Stimulated activated CD8-positive, alpha-beta memory T cell treated with anti-CD3 and anti-CD28 coated beads, Interleukin-15, amount 100 ng/mL, for 24 hours (primary cell): ENCODE measurements around the gene HSD17B14.
"Not testable (repeated sequence)": the region's sequence is repeated elsewhere in the genome, so short reads cannot be mapped to it uniquely, and the experiment has no call there.

Experiments used
- DNase-seq: peaks from one replicate; pipeline ENCODE4 v3.0.0-alpha.2; 2020; ENCODE audit warnings: low read depth

Gene HSD17B14

DNA sequence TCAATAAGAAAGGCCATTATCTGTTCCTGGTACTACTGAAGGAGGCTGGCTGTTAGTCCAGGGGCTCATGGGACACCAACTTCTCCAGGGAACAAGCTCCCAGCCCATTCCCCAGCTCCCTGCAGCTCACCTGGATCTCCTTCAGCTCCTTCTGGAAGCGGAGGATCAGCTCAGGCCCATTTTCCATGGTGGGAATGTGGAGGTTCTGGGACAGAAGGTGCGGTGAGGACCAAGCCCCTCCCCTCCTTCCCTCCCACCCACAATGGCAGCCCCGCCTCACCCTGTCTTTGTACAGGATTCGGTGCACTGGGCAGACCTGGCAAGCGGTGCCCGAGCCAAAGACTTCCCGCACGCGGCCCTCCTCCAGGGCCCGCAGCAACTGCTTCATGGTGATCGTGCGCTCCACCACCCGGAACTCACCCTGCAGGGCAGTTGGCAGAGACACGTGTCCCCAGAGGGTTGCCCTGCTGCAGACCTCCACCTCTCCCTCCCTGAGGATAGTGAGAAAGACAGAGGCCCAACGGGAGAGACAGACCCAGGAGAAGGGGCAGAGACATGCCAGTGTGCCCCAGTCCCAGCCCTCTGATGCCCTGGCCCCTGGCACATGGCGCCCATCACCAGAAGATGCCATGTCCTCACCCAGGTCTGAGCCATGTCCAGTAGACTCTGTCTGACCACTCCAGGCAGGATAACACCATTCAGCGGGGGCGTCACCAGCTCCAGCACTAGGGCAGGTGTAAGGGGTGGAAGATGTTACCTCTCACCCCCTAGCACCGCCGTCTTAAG is 39.8 kb downstream of the HSD17B14 start:
- no peak for DNase-seq

DNA sequence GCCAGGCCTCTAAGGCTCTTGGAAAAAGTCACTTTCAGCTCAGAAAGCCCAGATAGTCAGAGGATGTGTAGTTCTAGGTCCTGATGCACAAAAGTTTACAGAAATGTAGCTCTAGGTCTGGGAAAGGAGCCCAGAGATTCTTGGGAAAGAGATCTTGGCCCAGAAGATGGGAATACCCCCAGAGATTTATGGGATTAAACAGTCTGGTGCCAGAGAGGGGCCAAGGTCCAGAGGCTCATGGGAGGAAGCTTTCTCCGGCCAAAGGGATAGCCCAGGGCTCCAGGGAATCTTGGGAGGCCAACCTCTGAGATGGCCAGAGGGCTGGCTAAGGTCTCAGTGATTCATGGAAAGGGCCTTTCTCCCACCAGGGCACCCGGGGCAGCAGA is 40.6 kb downstream of the HSD17B14 start:
- no peak for DNase-seq

DNA sequence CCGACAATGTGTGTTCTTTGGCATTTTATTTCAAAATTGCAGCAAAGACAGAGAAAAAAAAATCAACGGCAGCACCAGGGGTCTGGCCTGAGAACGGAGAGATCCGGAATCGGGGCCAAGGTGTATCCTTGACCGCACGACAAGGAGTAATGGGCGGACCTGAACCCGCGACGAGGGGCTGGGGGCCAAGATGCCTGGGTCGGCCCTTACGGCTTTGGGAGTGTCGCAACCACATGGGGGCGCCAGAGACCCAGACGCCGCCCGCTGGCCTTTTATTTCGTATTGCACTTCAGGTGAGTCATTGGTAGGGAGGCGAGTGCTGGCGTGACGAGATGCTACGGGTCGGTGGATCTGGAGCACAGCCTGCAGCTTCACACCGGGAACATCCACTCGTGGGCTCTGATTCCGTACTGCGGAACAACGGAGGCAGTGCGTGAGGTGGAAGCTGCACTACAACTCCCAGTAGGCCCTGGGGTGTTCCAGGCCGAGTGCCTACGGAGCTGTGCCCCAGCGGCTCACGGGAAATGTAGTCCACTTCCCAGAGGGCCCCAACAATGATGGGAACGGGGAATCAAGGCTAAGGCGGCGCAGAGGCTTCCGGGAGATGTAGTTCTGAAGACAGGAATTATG is 41.1 kb downstream of the HSD17B14 start:
- DNase-seq: peak; percentile 74

DNA sequence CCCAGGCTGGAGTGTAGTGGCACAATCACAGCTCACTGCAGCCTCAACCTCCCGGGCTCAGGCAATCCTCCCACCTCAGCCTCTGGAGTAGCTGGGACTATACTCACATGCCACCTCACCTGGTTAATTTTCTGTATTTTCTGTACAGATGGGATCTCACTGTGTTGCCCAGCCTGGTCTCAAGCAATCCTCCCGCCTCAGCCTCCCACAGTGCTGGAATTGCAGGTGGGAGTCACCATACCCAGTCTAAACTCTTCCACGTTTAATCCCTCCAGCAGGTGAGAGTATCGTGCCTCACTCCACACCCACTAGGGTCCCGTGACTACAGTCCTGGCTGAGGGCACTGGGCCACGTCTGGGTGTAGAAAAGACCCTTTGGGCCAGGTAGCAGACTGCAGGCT is 42.0 kb downstream of the HSD17B14 start:
- no peak for DNase-seq

DNA sequence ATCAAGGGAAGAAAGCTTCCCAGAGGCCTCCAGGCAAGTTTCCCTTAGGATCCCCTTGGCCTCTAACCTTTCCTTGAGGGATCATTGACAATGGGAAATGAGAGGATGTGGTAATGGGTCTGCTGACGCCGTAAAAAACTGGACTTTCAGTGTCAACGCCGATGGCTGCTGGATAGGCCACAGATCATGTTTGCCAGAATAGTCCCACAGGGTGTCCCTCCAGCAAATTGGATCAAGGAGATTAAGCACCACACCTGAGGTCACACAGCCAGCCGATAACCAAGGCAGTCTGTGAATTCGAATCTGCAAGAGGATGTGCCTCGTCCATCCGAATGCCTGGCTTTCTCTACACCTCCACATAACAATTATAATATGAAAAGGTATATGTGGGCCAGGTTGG is 43.0 kb downstream of the HSD17B14 start:
- DNase-seq: no peak

DNA sequence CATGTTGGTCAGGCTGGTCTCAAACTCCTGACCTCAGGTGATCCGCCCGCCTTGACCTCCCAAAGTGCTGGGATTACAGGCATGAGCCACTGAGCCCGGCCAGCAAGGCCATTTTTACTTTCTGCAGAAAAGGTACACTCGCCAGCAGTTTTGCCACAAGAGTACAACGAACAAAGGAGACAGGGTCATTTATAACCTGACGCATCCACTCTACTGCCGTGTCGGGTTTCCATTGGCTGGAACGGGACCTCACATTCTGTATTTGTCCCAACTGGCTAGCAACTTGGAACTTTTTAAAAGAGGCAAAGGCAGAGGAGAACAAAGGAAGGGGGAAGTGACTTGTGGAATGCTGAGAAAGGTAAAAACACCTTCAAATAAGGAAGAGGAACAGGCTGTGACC is 49.0 kb downstream of the HSD17B14 start:
- DNase-seq: not testable (repeated sequence)

DNA sequence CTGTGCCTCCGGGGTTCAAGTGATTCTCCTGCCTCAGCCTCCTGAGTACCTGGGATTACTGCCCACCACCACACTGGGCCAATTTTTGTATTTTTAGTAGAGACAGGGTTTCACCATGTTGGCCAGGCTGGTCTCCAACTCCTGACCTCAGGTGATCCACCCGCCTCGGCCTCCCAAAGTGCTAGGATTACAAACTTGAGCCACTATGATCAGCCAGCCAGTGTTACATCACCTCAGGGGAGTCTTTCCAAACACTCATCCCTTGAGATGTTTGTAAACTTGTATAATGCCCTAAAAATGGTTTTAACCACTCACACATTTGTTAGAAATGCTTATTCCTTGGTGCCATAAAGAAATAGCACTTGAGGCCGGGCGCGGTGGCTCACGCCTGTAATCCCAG is 49.9 kb downstream of the HSD17B14 start:
- not testable (repeated sequence) for DNase-seq

DNA sequence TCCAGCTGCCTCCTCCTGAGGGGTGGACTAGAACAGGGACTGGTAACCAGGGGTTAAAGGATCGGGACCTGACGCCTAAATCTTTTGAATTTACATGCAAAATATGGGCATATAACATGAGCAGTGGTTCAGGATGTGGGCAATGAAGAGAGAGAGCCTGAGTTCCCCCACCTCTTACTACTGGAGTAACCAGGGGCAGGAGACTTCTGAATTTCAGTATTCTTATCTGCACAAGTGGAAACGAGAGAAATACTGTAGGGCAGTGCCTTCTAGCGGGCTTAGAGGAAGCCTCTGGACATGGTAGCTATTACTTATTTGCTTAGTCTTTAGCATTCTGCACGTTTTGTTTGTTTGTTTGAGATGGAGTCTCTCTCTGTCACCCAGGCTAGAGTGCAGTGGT is 51.8 kb downstream of the HSD17B14 start:
- DNase-seq: no peak

DNA sequence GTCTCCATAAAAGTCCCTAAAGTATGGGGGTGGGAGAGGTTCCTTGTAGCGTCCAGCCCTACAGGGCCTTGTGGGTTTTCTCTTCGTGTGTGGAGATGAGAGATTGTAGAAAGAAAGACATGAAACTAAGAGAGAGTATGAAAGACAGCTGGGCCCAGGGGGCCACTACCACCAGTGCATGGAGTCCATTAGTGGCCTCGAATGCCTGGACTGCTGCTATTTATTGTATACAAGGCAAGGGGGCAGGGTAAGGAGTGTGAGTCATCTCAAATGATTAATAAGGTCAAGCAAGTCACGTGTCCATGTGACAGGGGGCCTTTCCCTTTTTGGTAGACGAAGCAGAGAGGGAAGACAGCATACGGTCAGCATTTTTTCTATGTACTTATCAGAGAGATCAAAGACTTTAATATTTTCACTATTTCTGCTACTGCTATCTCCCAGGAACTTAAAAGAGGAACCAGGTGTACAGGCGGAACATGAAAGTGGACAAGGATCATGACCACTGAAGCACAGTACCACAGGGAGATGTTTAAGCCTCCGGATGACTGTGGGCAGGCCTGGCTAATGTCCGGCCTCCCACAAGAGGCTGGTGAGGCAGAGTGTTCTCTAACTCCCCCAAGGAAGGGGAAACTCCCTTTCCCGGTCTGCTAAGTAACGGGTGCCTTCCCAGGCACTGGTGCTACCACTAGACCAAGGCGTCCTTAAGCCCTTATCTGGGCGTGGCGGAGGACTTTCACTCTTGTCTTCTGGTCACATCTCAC is 55.5 kb downstream of the HSD17B14 start:
- no peak for DNase-seq

DNA sequence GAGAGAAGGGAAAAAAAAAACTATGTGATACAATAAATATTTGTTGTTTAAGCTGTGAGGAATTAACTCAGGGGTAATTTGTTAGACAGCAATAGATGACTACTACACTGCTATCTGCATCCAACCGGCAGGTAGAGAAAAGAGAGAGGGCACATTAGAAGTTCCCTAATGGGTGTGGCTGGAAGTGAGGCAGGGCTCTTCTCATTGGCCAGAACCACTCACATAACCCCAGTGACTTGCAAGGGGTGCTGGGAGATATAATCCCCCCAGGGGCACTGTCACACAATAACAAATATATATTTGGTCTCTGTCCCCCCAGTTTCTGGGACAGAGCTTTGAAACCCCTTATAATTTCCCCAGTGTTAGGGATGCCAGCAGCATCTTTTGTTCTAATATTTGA is 56.7 kb downstream of the HSD17B14 start:
- DNase-seq: no peak

DNA sequence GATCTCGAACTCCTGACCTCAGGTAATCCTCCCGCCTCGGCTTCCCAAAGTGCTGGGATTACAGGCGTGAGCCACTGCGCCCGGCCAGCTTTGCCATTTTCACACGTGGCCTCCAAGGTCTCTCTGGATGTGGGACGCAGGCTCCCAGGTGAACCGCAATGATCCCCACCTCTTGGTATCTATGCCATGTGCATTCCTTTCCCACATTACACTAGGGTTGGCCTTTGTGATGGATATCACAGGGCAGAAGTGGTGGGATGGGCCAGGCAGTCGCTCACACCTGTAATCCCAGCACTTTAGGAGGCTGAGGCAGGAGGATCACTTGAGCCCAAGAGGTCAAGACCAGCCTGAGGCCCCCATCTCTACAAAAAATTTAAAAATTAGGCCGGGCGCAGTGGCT is 58.6 kb downstream of the HSD17B14 start:
- DNase-seq: no peak

DNA sequence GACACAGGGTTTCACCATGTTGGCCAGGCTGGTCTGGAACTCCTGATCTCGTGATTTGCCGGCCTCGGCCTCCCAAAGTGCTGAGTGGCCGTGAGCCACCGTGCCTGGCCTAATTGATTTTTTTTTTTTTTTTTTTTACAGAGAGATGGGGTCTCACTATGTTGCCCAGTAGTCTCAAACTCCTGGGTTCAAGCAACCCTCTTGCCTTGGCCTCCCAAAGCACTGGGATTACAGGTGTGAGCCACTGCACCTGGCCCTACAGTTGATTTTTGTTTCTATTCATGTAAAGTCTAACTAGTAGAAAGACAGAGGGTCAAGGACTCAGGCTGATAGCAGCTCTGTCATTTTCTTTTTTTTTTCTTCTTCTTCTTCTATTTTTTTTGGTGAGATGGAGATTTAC is 59.2 kb downstream of the HSD17B14 start:
- DNase-seq: no peak

DNA sequence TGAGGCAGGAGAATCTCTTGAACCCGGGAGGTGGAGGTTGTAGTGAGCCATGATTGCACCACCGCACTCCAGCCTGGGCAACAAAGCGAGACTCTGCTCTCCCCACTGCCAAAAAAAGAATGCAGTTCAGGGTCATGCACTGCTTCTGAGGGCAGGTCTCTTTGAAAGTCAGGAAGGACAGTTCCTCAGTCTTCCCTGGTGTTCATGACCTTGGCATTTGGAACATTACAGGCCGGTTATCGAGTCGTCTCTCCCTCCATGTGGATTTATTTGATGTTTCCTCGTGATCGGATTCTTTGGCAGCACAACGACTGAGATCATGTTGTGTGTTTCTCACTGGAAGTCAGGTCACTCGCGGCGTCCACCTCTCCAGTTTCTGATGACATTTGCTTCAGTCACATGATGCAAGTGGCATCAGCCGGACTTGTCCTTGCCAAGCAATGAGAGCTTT is 63.8 kb downstream of the HSD17B14 start:
- no peak for DNase-seq

DNA sequence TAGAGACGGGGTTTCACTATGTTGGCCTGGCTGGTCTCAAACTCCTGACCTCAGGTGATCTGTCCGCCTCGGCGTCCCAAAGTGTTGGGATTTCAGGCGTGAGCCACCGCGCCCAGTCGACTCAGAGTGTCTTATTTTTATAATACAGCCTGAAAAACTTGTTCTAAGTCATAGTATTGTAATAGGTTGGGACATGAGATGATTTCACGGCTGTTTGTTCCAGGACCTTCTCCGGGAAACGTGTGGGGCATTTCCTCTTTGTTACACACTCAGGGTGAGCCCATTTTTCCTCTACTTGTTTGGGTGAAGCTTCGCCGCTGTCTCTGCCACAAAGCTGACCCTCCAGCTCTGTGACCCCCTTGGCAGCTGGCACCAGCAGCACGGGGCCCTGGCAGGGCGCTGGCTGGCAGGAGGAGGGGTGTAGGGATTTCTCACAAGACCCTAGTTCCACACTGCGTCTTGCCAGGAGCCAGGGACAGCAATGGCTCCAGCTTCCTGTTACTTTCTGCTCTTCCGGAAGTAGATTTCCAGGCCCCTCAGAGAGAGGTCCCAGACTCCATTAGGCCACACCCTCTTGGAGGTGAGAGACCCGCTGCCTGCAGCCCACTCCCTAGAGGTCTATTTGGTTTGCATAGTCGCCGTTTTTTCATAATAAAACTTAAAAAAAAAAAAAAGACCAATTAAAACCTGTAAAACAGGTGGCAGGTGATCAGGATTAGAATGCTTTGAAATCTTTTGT is 65.4 kb downstream of the HSD17B14 start:
- DNase-seq: no peak

DNA sequence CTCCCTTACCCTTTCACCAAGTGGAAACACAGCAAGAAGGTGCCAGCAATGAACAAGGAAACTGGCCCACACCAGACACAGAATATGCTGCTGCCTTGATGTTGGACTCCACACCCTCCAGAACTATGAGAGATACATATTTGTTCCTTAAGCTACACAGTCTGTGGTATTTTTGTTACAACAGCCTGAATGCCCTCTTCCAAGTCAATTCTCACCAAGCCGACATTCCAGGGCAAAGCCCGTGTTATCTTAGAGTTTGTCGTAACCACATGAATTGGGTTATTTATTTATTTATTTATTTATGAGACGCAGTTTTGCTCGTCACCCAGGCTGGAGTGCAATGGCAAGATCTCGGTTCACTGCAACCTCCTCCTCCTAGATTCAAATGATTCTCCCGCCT is 66.0 kb downstream of the HSD17B14 start:
- DNase-seq: no peak

DNA sequence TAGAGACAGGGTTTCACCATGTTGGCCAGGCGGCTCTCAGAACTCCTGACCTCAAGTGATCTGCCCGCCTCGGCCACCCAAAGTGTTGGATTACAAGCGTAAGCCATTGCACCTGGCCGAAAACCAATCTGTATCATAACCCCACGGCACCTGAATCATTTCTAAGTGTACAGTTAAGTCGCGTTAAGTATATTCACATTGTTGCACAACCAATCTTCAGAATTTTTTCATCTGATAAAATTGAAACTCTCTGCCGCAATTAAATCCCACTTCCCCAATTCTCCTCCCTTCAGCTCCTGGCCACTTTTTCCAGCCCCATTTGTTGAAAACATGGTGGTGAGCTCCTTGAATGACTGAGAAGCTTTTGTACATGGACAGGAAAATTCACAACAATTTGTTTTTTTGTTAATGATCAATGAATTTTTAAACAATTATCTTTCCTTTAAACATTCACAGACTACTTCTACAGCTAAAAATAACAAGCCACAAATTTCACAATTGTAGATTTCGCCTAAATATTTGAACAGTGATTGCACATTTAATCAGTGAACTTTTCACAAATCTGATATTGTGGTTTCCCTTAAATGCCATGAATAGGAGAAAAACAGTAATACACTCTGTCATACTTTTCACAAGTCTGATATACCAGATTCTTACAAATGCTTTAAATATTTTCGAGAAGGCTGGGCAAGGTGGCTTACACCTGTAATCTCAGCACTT is 67.1 kb downstream of the HSD17B14 start:
- DNase-seq: no peak

DNA sequence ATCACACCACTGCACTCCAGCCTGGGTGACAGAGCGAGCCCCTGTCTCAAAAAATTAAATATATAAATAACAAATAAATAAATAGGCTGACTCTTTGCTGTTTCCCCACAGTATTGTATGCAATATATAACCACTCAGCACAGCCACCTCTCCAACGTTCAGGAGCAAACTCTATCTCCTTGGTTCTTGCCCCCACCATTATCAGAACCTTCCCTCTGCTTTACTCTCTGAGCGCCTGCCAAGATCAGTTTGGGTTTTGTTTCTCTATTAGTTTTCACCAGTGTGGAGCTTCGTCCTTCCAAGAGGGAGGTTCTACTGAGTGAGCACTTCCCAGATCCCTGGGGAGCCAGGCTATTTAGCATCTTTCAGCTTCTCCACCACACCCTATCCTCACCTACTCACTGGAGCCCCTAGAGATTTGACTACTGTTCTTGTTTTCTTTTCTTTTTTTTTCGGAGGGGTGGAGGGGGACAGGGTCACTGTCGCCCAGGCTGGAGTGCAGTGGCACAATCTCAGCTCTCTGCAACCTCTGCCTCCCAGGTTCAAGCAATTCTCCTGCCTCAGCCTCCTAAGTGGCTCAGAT is 68.0 kb downstream of the HSD17B14 start:
- not testable (repeated sequence) for DNase-seq

DNA sequence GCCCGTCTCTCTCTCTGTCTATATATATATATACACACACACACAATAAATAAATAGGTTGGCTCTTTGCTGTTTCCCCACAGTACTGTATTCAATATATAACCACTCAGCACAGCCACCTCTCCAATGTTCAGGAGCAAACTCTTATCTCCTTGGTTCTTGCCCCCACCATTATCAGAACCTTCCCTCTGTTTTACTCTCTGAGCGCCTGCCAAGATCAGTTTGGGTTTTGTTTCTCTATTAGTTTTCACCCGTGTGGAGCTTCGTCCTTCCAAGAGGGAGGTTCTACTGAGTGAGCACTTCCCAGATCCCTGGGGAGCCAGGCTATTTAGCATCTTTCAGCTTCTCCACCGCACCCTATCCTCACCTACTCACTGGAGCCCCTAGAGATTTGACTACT is 70.5 kb downstream of the HSD17B14 start:
- DNase-seq: not testable (repeated sequence)
